OCI-LY3 (cell line): Measurements from ENCODE around the gene COLGALT1.

Experiments used
- H2AFZ ChIP-seq: fragments of 200-600, 300-600 bp; shearing (Covaris generic); 2 replicates; pipeline ENCODE4 v1.6.0; 2014; ENCODE audit warnings: antibody characterized with exemption, low read depth, low read length
- H3K27ac ChIP-seq: fragments of 200-600, 300-600 bp; sonication (generic); 2 replicates; pipeline ENCODE4 v1.5.1; 2014; ENCODE audit warnings: mild to moderate bottlenecking, low read length, moderate library complexity, mixed read lengths
- H3K27me3 ChIP-seq: fragments of 200-600, 300-600 bp; sonication (generic); 2 replicates; pipeline ENCODE4 v1.6.1; 2014; ENCODE audit warnings: low read depth, low read length, mixed read lengths
- H3K36me3 ChIP-seq: fragments of 200-600, 300-600 bp; sonication (generic); replicated peaks from 2 replicates; pipeline ENCODE3; 2014; ENCODE audit warnings: low read depth, low read length, mixed read lengths
- H3K4me1 ChIP-seq: fragments of 300-600, 200-600 bp; sonication (generic); 2 replicates; pipeline ENCODE4 v1.6.1; 2014; ENCODE audit warnings: low read length, mixed read lengths
- H3K4me2 ChIP-seq: fragments of 200-600, 300-600 bp; sonication (generic); 2 replicates; pipeline ENCODE4 v1.6.1; 2014; ENCODE audit warnings: low read length, mixed read lengths
- H3K4me3 ChIP-seq: fragments of 300-600, 200-600 bp; sonication (generic); 2 replicates; pipeline ENCODE4 v1.5.1; 2014; ENCODE audit warnings: antibody characterized with exemption, mild to moderate bottlenecking, low read length, moderate library complexity
- H3K79me2 ChIP-seq: fragments of 300-600, 200-600 bp; shearing (Covaris generic); 2 replicates; pipeline ENCODE4 v1.6.1; 2014; ENCODE audit warnings: mild to moderate bottlenecking, low read length, mixed read lengths
- H3K9ac ChIP-seq: fragments of 300-600, 200-600 bp; shearing (Covaris generic); 2 replicates; pipeline ENCODE4 v1.6.0; 2014; ENCODE audit warnings: mild to moderate bottlenecking, low read length, moderate library complexity
- H3K9me3 ChIP-seq: fragments of 200-600, 300-600 bp; shearing (Covaris generic); 2 replicates; pipeline ENCODE4 v1.6.1; 2014; ENCODE audit warnings: low read length, mixed read lengths; ENCODE audit not compliant: insufficient read depth
- H4K20me1 ChIP-seq: fragments of 200-600, 300-600 bp; sonication (generic); 2 replicates; pipeline ENCODE4 v1.6.1; 2016; ENCODE audit warnings: low read length, mixed read lengths; ENCODE audit not compliant: insufficient read depth
- CTCF ChIP-seq: fragments of 200-600, 300-600 bp; sonication (generic); IDR thresholded peaks from 2 replicates; pipeline ENCODE4 v1.5.1; 2014; ENCODE audit warnings: antibody characterized with exemption, low read length, low read depth
- EZH2phosphoT487 ChIP-seq: fragments of 200-600 bp; shearing (Covaris generic); IDR thresholded peaks from 2 replicates; pipeline ENCODE4 v1.6.1; 2018; ENCODE audit warnings: antibody characterized with exemption, mixed run types, low read depth

COLGALT1 gene

GRCh38 chr19:17562097-17562496, 6.6 kb downstream of the COLGALT1 start:
- Histone ChIP-seq H3K9me3 (no peaks in the 10 kb centered on the region), H3K4me3 (no peak overlapping the region), H3K79me2 (peaks cover 6% of the 10 kb centered on the region), H2AFZ (no peak overlapping the region), H3K36me3 (peaks cover 36% of the 10 kb centered on the region), H3K27ac (no peak overlapping the region), H3K4me2 (no peak overlapping the region), H3K9ac (no peak overlapping the region), H3K27me3 (no peaks in the 10 kb centered on the region), H4K20me1 (no peaks in the 10 kb centered on the region), H3K4me1 (peaks cover under 1% of the 10 kb centered on the region)
- no peak for TF ChIP-seq EZH2phosphoT487
- TF ChIP-seq CTCF = no peak

GRCh38 chr19:17562561-17562960, 7.1 kb downstream of the COLGALT1 start:
- no peak overlapping the region for H3K27ac ChIP-seq
- no peaks in the 10 kb centered on the region for H3K27me3 ChIP-seq
- H2AFZ ChIP-seq = no peak overlapping the region
- H3K79me2 ChIP-seq = peaks cover 1% of the 10 kb centered on the region
- no peak for TF ChIP-seq CTCF
- no peak for TF ChIP-seq EZH2phosphoT487
- H3K9me3 ChIP-seq = no peaks in the 10 kb centered on the region
- peaks cover 36% of the 10 kb centered on the region for H3K36me3 ChIP-seq
- no peak overlapping the region for H3K4me3 ChIP-seq
- no peaks in the 10 kb centered on the region for H4K20me1 ChIP-seq
- no peak overlapping the region for H3K9ac ChIP-seq
- H3K4me1 ChIP-seq = no peaks in the 10 kb centered on the region
- H3K4me2 ChIP-seq = no peak overlapping the region

- Histone ChIP-seq H3K9ac (no peak overlapping the region), H2AFZ (no peak overlapping the region), H3K4me1 (no peaks in the 10 kb centered on the region), H4K20me1 (no peaks in the 10 kb centered on the region), H3K4me3 (no peak overlapping the region), H3K79me2 (no peaks in the 10 kb centered on the region), H3K36me3 (peaks cover 36% of the 10 kb centered on the region), H3K4me2 (no peak overlapping the region), H3K9me3 (no peaks in the 10 kb centered on the region), H3K27me3 (no peaks in the 10 kb centered on the region), H3K27ac (no peak overlapping the region)
- TF ChIP-seq CTCF = no peak
- no peak for TF ChIP-seq EZH2phosphoT487
Observed at GRCh38 chr19:17564781-17565180, 9.3 kb downstream of the COLGALT1 start.

GRCh38 chr19:17565611-17566010, 10.2 kb downstream of the COLGALT1 start:
- Histone ChIP-seq H3K4me1 (no peaks in the 10 kb centered on the region), H3K27me3 (no peaks in the 10 kb centered on the region), H3K27ac (no peak overlapping the region), H4K20me1 (no peaks in the 10 kb centered on the region), H3K79me2 (no peaks in the 10 kb centered on the region), H3K36me3 (peaks cover 32% of the 10 kb centered on the region), H3K4me3 (no peak overlapping the region), H2AFZ (no peak overlapping the region), H3K9me3 (no peaks in the 10 kb centered on the region), H3K4me2 (no peak overlapping the region), H3K9ac (no peak overlapping the region)
- TF ChIP-seq CTCF (no peak), EZH2phosphoT487 (no peak)
